Right lobe of liver (tissue), 4 donors: ENCODE results near the gene CRISP2.

ENCODE experiments used
- CTCF ChIP-seq, 4 donors: fragments of 200-600 bp in 3 of 4; fragments of 450-650 bp in 1 of 4; IDR thresholded peaks; one replicate each; pipeline versions ENCODE4 v1.5.1 to v1.8.0; 2016 to 2022; ENCODE audit warnings: antibody characterized with exemption in 4 of 4, mild to moderate bottlenecking in 2 of 4
- POLR2A ChIP-seq: fragments of 450-650 bp; IDR thresholded peaks from one replicate; pipeline ENCODE4 v1.6.1; 2017; ENCODE audit warnings: antibody characterized with exemption, mild to moderate bottlenecking
- donor health status: DM: no; HTN: no; CAD: no.
- donor health status: DM: no; HTN: no; CAD: no.
- donor health status: DM: no; HTN: yes; CAD: no.

DNA sequence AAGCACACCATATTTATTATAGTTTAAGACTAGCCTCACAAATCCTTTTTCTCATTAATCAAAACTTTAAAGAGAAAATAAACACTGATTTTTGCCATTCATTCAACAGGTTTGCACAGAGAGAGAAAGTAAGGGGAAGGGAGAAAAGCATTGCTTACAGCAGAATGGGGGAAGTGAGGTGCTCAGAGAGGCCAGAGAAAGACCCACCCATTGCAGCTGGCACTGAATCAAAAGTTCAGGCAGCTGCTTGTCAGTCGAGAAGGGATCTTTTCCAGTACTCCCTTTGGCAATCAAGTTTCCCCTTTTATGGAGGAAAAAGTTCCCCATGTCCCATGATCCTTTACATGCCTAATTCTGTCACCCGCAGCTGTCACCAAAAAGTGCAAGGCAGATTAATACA is 8.0 kb upstream of the CRISP2 start:
- TF ChIP-seq CTCF (IDR thresholded peaks at IDR 0.05), result no peak
- no peak for TF ChIP-seq POLR2A
